Measurements from ENCODE around the gene GPR35. TPM values are rescaled to one million over a fixed set of nuclear protein-coding genes. Genes with fewer than 3 reads are reported as not detected.

GPR35 gene
- total and polyA plus RNA-seq, 4 donors = 0.30 to 2.4 (median 0.44) TPM

- TF ChIP-seq REST (IDR thresholded peaks at IDR 0.05) (no peak), NR2F2 (IDR thresholded peaks at IDR 0.05) (no peak), FOXA1 (IDR thresholded peaks at IDR 0.05) (no peak), SP1 (IDR thresholded peaks at IDR 0.05) (no peak), EGR1 (IDR thresholded peaks at IDR 0.05; ENCODE audit: low read depth in 2 of 2) (no peak), ATF3 (IDR thresholded peaks at IDR 0.05) (no peak), TAF1 (conservative IDR thresholded peaks at IDR 0.05) (no peak)
Observed at GRCh38 chr2:240642806-240643092, 17.5 kb downstream of the GPR35 start (continued).

- no peak overlapping the region for H3K4me3 ChIP-seq (ENCODE audit: low read depth in 1 of 3, low read length in 3 of 3)
- WGBS = 68% methylated on average over 13 of the region's 13 CpGs
- no peaks in the 10 kb centered on the region for H3K9me3 ChIP-seq (ENCODE audit: control insufficient read depth in 4 of 4, low read length in 3 of 4)
- no peak overlapping the region for H3K9ac ChIP-seq (ENCODE audit: low read depth in 1 of 2, low read length in 2 of 2)
- no peak for DNase-seq (ENCODE audit: low spot score)
- H3K27ac ChIP-seq (ENCODE audit: low read depth in 1 of 2, low read length in 2 of 2) = no peak overlapping the region
- H3K4me1 ChIP-seq (ENCODE audit: control insufficient read depth in 4 of 4, insufficient read depth in 4 of 4, low read length in 3 of 4) = no peaks in the 10 kb centered on the region
- H3K27me3 ChIP-seq (ENCODE audit: control insufficient read depth in 4 of 4, insufficient read depth in 4 of 4, low read length in 3 of 4) = no peaks in the 10 kb centered on the region
- TF ChIP-seq FOXA2 (IDR thresholded peaks at IDR 0.05) = no peak
- no peak for TF ChIP-seq YY1 (IDR thresholded peaks at IDR 0.05)
- TF ChIP-seq FOXA1 (IDR thresholded peaks at IDR 0.05) = no peak
- TF ChIP-seq NR2F2 (IDR thresholded peaks at IDR 0.05) = no peak
- no peak for TF ChIP-seq HNF4G (IDR thresholded peaks at IDR 0.05)
- TF ChIP-seq ZBTB33 (IDR thresholded peaks at IDR 0.05) = no peak
- TF ChIP-seq EGR1 (IDR thresholded peaks at IDR 0.05; ENCODE audit: low read depth in 2 of 2) = no peak
- no peak for TF ChIP-seq GABPA (IDR thresholded peaks at IDR 0.05 in 1 of 2, conservative IDR thresholded peaks at IDR 0.05 in 1 of 2)
- no peak for TF ChIP-seq SP1 (IDR thresholded peaks at IDR 0.05)
- TF ChIP-seq ATF3 (IDR thresholded peaks at IDR 0.05) = no peak
- no peak for TF ChIP-seq TAF1 (conservative IDR thresholded peaks at IDR 0.05)
- no peak for TF ChIP-seq JUND (IDR thresholded peaks at IDR 0.05)
- no peak for TF ChIP-seq CTCF (IDR thresholded peaks at IDR 0.05; ENCODE audit: low read depth, low read length, missing input control)
- no peak for TF ChIP-seq HNF4A (conservative IDR thresholded peaks at IDR 0.05)
- no peak for TF ChIP-seq RAD21 (IDR thresholded peaks at IDR 0.05)
- no peak for TF ChIP-seq REST (IDR thresholded peaks at IDR 0.05)
- TF ChIP-seq RXRA (IDR thresholded peaks at IDR 0.05) = no peak
- H3K36me3 ChIP-seq (ENCODE audit: control insufficient read depth in 4 of 4, insufficient read depth in 3 of 4, low read depth in 1 of 4, low read length in 3 of 4) = no peaks in the 10 kb centered on the region
Observed at GRCh38 chr2:240643093-240643810, 18.0 kb downstream of the GPR35 start.
